WERI-Rb-1 (cell line): ENCODE results near the gene SLC6A17.

Experiments used
- DNase-seq: peaks from one replicate; pipeline ENCODE4 v3.0.0-alpha.2; 2020
- H3K27ac ChIP-seq: fragments of 250-450 bp; sonication (Bioruptor Pico); 2 replicates; pipeline ENCODE4 v1.5.1; 2020; ENCODE audit warnings: mild to moderate bottlenecking, moderate library complexity
- H3K27me3 ChIP-seq: fragments of 250-450 bp; sonication (Bioruptor Pico); 2 replicates; pipeline ENCODE4 v1.5.1; 2021; ENCODE audit warnings: mild to moderate bottlenecking, low read depth, moderate library complexity; ENCODE audit not compliant: insufficient read depth, severe bottlenecking
- H3K36me3 ChIP-seq: fragments of 250-450 bp; sonication (Bioruptor Pico); 2 replicates; pipeline ENCODE4 v1.5.1; 2020; ENCODE audit warnings: mild to moderate bottlenecking, moderate library complexity
- H3K4me3 ChIP-seq: 2 replicates; pipeline ENCODE4 v1.5.1; 2011; ENCODE audit warnings: low read depth, mild to moderate bottlenecking, control low read depth, low read length
- H3K9me3 ChIP-seq: fragments of 250-450 bp; sonication (Bioruptor Pico); 2 replicates; pipeline ENCODE4 v1.5.1; 2021; ENCODE audit warnings: mild to moderate bottlenecking, moderate library complexity; ENCODE audit not compliant: severe bottlenecking
- TF ChIP-seq, protein P1 (sequence below): IDR thresholded peaks from 2 replicates; pipeline ENCODE4 v1.5.1; 2011; ENCODE audit warnings: low read depth, mild to moderate bottlenecking, control low read depth, inconsistent platforms, low read length

The SLC6A17 gene

GRCh38 chr1:110228381-110228780 is 78.1 kb downstream of the SLC6A17 start:
- TF ChIP-seq, protein P1, sequence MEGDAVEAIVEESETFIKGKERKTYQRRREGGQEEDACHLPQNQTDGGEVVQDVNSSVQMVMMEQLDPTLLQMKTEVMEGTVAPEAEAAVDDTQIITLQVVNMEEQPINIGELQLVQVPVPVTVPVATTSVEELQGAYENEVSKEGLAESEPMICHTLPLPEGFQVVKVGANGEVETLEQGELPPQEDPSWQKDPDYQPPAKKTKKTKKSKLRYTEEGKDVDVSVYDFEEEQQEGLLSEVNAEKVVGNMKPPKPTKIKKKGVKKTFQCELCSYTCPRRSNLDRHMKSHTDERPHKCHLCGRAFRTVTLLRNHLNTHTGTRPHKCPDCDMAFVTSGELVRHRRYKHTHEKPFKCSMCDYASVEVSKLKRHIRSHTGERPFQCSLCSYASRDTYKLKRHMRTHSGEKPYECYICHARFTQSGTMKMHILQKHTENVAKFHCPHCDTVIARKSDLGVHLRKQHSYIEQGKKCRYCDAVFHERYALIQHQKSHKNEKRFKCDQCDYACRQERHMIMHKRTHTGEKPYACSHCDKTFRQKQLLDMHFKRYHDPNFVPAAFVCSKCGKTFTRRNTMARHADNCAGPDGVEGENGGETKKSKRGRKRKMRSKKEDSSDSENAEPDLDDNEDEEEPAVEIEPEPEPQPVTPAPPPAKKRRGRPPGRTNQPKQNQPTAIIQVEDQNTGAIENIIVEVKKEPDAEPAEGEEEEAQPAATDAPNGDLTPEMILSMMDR, result no peak
- DNase-seq, result no peak
- Histone ChIP-seq H3K9me3 (no peaks in the 10 kb centered on the region), H3K36me3 (peaks cover 17% of the 10 kb centered on the region), H3K4me3 (no peak overlapping the region), H3K27ac (no peak overlapping the region), H3K27me3 (no peaks in the 10 kb centered on the region)

- Histone ChIP-seq H3K4me3 (no peak overlapping the region), H3K27me3 (no peaks in the 10 kb centered on the region), H3K9me3 (no peaks in the 10 kb centered on the region), H3K27ac (no peak overlapping the region), H3K36me3 (peaks cover 12% of the 10 kb centered on the region)
- no peak for DNase-seq
- TF ChIP-seq, protein P1, result no peak
These were observed 78.6 kb downstream of the SLC6A17 start for GRCh38 chr1:110228869-110229268.

GRCh38 chr1:110229348-110230001 is 79.2 kb downstream of the SLC6A17 start:
- Histone ChIP-seq H3K9me3 (no peaks in the 10 kb centered on the region), H3K27ac (no peak overlapping the region), H3K27me3 (no peaks in the 10 kb centered on the region), H3K4me3 (no peak overlapping the region), H3K36me3 (peaks cover 6% of the 10 kb centered on the region)
- TF ChIP-seq, protein P1, result no peak
- DNase-seq, result no peak

DNA sequence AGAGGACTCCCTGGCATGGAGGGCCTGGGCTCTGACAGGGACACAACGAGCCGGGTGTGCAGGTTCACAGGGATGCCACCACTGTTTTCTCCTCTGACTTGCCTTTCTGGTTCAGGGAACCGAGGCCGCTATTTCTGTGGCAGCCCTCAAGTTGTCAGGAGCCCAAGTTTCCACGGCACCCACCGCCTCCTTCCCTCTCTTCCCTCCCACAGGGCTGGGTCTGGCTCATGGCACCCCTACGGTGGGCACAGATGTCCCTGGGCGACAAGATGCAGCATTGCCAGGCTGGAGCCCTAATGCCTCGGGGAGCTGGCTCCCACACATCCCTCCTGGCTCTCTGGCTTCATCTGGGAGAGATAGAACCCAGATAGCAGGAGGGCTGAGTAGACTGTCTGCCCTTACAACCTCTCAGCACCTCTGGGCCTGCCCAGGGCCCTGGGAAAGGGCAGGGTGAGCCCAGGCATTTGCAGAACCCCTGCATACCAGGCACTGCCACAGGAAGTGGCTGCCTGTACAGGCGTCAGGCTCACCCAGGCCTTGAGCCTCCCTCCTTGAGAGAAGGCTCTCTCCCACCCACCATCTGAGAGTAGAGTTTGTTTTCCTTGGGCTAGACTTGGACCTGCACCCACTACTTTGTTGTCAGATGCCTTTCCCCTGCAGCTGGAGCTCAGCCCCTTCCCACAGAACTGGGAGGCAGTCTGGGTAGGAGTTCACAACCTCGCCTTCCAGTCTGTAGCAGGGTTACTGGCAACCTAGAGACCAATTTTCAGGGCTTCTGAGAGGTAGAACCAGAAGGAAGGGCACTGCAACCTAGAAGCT is 80.3 kb downstream of the SLC6A17 start:
- H3K36me3 ChIP-seq, result peaks cover 9% of the 10 kb centered on the region
- DNase-seq, result no peak
- H3K4me3 ChIP-seq, result no peak overlapping the region
- no peaks in the 10 kb centered on the region for H3K27me3 ChIP-seq
- no peaks in the 10 kb centered on the region for H3K9me3 ChIP-seq
- TF ChIP-seq, protein P1, result no peak
- H3K27ac ChIP-seq, result no peak overlapping the region

- H3K27ac ChIP-seq, result no peak overlapping the region
- no peaks in the 10 kb centered on the region for H3K27me3 ChIP-seq
- no peaks in the 10 kb centered on the region for H3K9me3 ChIP-seq
- no peak for DNase-seq
- H3K36me3 ChIP-seq, result peaks cover 5% of the 10 kb centered on the region
- TF ChIP-seq, protein P1, result no peak
- no peak overlapping the region for H3K4me3 ChIP-seq
These were observed 83.6 kb downstream of the SLC6A17 start for GRCh38 chr1:110233861-110234260.
